Hematopoietic multipotent progenitor cell (in vitro differentiated cells): Measurements from ENCODE around the gene HSPBP1. TPM values are rescaled to one million over a fixed set of nuclear protein-coding genes. Genes with fewer than 3 reads are reported as not detected.

Experiments used
- DNase-seq, 3 donors: peaks; one replicate each; pipeline ENCODE4 v3.0.0-alpha.2; 2011 to 2015; ENCODE audit warnings: low read depth in 2 of 3, low spot score in 2 of 3
- total RNA-seq: library from RNA; depleted of rRNA; stranded (reverse); fragments of >200 nt; gene quantifications from one replicate; pipeline ENCODE4 v1.2.3, GENCODE V29; 2012

The HSPBP1 gene
- total RNA-seq, 1 donor, result 50.4 TPM

DNA sequence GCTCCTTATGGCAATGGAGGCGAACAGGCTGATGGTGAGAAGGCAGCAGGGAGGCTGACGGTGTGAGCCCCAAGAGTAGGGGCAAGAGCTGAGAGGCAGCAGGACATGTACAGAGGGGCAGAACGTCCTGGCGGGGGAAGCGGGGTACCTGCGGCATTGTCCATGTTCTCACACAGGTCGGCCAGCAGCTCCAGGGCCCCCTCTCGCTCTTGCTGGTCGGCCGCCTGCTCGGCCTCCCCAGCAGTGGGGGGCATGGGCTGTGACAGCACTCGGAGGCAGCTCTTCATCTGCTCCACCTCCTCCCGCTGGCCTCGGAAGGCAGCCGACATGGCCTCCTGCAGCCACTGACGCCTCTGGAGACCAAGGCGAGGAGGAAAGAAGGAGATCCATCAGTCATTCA lies 2.4 kb downstream of the HSPBP1 start:
- DNase-seq, result no peak

DNA sequence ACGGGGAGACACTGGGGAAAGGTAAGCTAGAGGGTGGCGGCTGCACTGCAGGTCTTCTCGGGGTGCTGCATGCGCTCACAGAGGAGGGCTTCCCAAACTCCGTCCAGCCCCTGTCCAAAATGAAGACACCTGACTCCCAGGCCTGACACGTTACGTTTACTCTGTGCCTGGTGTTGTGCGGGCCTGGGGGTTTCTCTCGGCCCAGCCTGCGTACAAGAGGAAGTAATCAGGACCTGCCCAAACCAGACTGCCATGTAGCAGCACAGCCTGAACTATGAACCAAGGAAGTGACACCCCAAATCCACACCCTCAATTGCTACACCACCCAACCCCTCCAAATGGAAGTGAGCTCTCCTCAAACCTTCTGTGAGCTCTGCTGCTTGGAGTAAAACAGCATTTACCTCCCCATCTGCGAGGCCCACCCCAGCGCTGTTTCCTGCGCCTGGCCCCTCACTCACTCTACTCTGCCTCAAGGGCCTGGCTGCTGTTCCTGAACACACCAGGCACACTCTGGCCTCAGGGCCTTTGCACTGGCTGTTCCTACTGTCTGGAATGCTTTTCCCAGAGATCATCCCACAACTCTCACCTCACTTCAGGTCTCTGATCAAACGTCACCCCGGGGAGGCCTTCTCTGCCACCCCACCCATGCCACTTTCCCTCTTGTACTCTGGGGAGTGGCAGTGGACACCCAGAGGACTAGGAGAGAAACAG lies 3.0 kb downstream of the HSPBP1 start:
- DNase-seq, result no peak

DNA sequence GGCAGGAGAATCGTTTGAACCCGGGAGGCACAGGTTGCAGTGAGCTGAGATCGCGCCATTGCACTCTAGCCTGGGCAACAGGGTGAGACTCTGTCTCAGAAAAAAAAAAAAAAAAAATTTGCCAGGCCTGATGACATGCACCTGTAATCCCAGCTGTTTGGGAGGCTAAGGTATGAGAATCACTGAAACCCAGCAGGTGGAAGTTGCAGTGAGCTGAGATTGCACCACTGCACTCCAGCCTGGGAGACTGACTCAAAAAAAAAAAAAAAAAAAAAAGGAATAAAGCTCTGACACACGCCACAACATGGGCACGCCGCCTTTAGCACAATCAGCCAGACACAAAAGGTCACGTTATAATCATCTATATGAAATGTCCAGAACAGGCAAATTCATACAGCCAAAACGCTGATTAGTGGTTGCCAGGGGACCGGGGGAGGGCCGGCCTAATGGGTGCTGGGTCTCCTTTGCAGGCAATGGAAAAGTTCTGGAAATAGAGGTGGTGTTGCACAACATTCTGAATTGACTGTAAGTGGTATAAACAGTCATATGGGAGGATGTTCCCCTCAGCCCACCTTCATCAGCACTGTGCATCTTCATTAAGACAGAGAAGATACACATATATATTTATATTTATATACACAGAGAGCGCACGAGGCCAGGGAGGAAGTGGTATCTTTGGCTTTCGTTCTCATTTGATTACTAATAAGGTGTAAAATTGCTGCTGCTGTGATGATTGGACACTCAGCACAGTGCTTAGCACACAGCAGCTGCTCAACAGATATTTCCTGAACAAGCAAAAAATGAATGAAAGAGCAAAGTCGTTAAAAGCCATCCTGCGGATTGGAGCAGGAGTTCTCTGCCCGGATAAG lies 3.8 kb downstream of the HSPBP1 start:
- DNase-seq, result no peak

DNA sequence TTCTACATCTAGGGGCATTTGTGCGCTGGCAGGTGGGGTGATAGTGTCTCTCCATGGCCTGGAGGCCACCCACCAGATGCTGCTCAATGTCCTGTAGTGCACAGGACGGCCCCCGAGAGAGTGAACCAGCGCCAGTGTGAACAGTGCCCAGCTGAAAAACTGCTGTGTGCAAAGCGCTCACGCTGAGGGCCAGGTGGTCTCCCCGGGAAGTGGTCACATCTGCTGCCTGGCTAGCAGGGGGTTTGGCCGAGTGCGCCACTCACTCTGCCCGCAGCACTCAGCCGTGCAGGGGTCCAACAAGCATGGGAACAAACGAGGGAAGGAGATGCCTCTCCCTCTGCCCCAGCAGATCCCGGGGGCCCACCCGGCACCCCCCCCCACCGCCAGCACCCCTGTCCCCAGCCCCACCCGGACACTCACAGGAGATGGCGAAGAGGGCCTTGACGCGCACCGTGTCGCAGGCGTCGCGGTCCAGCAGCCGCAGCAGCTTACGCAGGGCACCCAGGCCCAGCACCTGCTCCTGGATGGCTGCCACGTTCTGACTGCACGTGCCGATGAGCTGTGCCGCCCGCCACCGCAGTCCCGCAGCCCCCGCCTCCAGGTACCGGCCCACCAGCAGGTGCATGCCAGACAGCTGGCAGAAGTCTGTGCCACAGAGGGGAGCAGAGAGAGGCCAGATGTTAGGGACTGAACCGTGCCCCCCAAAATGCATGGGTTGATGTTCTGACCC lies 5.8 kb downstream of the HSPBP1 start:
- no peak for DNase-seq

DNA sequence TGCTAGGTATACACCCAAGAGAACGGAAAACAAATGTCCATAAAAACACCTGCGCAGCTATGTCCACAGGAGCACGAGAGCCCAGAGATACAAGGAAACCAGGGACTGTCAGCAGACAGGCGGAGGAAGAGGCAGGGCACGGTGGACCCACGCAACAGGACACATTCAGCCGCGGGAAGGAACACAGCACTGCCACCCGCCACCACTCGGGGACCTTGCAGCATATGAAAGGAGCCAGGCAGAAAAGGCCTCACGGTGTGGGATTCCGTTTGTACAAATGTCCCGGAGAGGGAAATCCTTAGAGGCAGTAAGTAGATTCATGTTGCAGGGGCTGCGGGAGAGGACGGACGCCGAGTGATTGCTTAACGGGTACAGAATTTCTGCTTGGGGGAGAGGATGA lies 7.8 kb downstream of the HSPBP1 start:
- DNase-seq, result no peak

DNA sequence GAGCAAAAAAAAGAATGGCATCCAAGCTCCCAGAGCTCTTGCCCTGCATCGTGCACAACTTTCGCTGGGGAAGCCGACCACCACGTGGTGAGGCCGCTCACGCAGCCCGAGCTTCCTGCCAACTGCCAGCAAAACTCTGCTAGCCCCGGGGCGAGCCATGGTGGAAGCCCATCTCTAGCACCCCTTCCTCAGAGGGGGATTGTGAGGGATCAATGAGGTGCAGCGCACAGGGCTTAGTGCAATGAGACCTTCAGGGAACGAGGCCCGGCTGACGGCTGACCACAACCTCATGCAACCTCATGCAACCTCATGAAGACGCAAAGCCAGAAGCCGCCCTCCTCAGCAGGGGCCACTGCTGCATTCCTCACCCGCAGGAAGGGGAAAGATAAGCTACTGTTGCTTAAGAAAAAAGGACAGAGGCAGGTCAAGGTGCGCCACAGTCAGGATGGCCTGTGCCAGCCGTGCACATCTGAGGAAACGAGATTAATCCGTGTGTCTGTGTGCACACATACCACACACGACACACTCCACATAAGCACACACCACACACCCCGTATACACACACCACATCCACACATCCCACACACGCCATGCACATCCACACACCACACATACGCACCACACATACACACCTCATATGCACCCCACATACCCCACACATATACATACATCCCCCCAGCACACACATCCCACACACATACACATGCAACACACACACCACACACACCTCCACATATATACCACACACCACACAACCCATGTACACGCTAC lies 9.6 kb downstream of the HSPBP1 start:
- DNase-seq, result no peak

DNA sequence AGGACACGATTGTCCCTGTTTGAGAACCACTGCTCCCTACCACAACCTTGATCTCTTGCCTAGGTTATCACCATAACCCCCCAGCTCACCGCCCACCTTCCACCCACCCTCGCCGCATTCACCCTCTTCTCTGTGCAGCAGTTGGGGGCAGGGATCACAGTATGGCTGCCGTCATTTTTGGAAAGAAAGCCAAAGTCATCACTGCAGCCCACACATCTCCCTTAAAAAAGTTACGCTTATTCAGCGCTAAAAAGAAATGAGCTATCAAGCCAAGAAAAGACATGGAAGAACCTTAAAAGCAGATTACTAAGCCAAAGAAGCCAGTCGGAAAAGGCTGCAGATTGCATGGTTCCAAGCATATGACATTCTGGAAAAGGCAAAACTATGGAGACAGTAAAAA lies 10.6 kb downstream of the HSPBP1 start:
- no peak for DNase-seq

DNA sequence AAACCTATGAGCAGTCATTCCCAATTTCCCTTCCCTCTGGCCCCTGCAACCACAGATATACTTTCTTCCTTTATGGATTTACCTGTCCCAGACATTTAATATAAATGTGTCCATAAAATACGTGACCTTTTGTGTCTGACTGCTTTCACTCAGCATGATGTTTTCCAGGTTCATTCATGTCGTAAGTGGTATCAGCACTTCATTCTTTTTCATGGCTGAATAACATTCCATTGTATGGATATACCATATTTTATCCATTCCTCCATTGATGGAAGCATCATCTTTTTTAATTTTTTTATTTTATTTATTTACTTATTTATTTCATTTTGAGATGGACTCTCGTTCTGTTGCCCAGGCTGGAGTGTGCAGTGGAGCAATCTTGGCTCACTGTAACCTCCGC lies 13.1 kb downstream of the HSPBP1 start:
- no peak for DNase-seq

DNA sequence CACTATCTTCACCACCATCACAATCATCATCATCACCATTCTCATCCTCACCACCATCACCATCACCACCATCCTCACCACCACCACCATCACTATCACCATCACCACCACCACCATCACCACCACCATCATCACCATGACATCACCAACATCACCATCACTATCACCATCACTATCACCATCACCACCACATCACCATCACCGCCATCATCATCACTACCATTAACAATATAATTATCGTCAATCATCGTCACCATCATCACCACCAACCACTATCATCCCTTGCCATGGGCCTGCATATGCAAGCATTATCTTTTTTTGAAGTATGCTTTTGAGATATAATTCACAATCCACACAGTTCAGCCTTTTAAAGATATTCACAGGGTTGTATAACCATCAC lies 13.5 kb downstream of the HSPBP1 start:
- no peak for DNase-seq

DNA sequence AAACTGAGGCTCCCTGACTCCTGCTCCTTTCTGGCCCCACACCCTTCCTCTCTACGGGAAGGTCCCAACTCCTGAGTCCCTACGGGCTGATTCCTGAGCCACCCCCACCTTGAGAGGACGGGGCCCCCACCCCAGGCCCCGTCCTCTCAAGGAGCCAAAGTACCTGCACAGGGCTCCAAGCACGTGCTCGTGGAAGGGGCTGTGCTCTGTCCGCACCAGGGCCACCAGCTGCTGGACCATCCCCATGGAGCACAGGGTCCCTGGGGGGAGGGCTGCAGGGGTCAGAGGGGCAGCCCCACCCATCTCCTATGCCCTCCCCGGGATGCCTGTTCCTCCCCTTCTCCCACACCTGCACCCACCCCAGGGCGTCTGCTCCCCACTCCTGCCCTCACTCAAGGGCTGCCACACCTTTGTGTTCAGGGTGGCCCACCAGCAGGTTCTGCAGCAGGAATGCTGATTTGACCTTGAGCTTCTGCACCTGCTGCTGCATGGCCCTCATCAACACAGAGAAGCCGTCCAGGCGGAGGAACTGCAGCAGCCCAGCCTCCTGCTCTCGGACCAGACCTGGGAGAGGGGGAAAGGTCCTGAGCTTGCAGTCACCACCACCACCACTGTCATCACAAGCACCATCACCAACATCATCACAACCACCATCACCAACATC lies 14.1 kb downstream of the HSPBP1 start:
- DNase-seq, result no peak

DNA sequence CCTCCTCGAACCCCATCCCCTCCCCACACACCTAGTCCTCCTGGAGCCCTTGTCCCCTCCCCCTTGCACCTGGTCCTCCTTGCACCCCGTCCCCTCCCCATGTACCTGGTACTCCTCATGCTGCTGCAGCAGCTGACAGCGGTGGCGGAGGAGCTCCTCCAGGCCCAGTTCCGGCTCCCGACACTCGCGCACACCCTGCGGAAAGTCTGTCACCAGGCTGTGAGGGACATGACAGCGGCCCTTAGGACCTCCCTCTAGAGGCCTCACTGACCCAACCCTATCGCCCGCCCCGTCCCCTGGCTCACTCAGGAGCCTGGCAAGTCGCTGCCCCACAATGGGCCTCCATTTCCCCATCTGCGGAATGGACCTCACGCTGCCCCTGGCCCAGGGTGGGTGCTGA lies 14.7 kb downstream of the HSPBP1 start:
- no peak for DNase-seq

DNA sequence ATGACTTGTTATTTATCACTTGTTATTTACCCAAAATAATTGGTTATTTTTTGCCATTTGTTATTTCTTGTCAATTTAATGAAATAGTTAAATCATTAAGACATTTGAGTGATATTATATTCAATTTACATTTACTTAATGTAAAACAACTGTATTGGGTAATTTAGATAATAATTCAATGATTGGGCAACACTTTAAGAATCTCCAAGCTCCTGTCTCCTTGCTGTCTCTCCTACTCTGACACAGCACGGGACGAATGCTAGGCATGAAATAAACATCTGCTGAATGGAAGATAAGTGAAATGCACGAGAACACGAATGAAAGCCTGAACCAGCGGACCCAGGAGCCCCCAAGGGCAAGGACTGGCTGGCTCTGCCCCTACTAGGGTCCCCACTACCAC lies 15.4 kb downstream of the HSPBP1 start:
- no peak for DNase-seq

DNA sequence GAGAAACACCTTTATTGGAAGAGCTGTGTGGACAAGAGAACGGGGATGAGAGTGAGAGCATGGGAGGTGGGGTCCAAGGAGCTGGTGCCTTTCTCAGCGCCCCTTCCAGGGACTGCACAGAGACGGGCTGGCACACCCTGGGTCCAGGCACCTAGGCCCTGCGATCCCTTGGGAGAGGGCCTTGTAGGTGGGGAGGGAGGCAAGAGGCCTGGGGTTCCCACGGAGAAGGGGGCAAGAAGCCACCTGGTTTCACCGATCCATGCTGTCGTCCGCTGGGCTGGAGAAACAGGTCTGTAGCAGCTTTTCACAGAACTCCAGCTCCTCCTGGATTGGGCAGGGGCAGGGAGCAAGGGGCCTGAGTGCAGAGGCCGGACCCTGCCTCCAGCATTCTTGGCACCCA lies 17.6 kb downstream of the HSPBP1 start:
- DNase-seq, result no peak

DNA sequence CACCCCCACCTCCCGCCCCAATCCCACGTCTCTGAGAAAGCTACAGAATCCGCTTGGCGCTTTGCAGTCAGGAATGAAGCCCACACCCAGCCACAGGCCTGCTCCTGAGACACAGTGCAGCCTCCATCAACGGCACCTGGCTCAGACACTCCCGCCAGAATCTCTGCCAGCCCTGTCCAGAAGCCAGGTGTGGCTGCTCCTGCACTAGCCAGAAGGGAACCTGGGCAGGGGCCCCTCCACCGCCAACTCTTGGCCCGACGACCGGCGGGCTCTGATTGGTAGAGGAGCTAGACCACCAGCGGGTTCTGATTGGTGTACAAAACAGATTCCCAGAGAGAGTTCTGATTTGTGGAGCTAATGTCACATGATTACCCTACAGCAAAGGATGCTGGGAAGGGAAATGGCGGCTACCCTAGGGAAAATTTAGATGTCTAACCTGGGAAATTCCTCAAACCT lies 18.2 kb downstream of the HSPBP1 start:
- no peak for DNase-seq

DNA sequence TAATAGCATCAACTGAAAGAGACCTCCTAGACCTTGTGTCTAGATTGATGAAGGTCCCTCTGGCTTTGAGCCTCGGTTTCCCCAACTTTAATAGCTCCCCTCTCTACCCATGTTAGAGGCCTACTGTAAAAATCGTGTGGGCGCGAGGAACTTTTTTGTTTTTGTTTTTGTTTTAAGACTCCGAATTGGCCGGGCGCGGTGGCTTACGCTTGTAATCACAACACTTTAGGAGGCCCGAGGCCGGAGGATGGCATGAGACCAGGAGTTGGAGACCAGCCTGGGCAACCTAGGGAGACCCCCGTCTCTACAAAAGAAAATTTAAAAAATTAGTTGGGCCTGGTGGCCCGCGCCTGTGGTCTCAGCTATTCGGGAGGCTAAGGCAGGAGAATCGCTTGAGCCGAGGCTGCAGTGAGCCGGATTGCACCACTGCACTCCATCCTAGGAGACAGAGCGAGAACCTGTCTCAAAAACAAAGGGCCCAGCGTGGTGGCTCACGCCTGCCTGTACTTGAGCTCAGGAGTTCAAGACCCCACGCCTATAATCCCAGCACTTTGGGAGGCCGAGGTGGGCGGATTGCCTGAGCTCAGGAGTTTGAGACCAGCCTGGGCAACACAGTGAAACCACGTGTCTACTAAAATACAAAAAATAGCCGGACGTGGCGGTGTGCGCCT lies 20.2 kb downstream of the HSPBP1 start:
- no peak for DNase-seq

DNA sequence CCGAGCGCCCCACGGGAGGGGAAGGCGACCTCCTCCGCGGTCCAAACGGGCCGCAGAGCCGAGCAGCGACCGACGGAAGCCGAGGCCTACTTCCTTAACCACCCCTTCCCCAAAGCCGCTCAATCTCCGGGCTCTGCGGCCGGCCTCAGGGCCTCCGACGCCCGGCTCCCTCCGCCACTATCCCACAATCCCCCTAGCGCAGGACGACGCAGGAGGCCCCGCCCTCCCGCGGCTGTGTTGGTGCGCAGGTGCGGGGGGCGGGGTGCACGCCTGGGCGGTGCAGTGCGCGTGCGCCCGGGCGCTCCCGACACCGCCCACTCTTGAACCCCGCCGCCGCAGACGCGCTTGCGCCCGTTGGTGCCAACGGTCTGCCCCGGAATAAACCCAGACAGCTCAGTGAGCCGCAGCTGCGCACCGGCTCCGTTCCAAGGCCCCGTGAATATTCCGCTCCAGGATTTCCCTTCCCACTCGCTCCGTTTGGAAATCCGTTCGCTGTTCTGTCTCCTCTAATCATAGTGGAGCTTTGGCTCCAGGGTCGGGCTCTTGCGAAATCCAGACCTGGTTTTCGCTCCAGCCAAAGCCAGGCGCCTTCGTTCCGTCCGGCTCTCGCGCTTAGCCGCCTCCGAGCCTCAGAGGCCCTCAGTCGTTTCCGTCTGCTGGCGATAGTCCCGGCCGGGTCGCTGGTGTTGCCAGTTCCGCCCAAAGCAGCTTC lies 20.9 kb downstream of the HSPBP1 start, which contains the start of gene PPP6R1:
TSS of gene PPP6R1 (minus strand) at position 190 of the 712 bp plus-strand sequence. CDS start 11,914 bp downstream, outside the sequence.
- DNase-seq, result peak; percentile 93 to 99 (median 99)

DNA sequence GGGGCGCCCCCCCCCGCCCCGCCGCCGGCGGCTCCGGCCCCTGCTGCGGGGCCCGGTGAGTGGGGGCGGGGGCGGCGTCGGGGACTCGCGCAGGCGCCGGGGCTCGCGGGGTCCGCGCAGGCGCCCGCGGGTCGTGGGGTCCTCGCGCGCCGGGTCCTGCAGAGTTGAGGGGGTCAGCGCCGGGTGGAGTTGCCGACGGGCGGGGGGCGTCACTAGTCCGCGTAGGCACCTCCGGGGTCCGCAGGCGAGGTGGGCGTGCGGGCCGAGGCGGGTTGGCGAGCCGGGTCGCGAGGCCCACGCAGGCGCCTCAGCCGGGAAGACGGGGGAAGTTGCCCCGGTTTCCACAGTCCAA lies 21.5 kb downstream of the HSPBP1 start:
- peak in 2 of 3 donors; percentile 19 to 41 for DNase-seq

DNA sequence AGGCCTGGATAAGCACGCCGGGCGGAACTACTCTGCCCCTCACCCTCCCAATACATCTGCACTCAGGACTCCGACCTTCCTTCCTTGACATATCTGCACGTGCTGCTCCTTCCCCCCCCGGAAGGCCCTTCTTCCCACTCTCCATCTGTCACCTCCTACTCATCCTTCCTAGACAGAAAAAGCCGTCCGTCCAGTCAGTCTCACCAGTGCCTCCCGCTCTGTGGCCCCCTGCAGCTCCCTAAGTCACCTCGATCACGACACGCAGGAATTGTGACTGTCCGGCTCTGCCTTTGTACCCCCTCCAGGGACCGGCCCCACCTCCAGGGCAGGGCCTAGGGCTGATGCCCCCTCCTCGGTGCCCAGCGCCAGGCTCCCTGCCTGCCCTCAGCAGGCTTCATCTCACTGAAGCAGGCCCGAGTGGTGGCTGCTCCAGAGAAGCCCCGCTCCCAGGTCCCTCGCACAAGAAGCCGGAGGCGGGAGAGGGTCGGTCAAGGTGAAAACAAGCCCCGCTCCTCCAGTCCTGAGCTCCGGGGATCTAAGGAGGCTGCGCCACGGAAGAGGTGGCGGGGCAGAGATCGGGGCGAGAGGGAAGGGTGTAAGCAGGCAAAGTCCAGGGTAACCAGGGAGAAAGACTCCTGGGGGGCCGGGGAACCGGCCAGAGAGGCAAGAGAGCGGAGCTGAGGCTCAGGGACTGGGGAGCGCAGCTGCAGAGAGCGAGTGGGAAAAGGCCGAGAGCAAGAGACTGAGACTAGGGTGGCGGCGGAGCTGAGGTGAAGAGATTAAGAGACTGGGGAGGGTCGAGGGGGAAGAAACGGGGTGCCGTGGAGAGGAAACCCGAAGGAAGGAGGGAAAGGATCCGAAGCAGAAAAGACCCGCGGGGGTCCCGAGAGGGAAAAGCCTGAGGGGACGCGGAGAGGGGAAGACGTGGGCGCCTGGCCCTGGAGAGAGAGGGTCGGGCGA lies 22.2 kb downstream of the HSPBP1 start:
- DNase-seq, result no peak
